HepG2 (cell line): Measurements from ENCODE around the gene CD248. TPM values are rescaled to one million over a fixed set of nuclear protein-coding genes. Genes with fewer than 3 reads are reported as not detected.

Experiments used
- CSRNP1 ChIP-seq: sonication (generic); formaldehyde crosslinking; IDR thresholded peaks from 2 replicates; pipeline ENCODE4 v1.8.1; 2023; ENCODE audit warnings: mild to moderate bottlenecking, missing genetic modification reagents
- CTCF ChIP-seq: sonication (generic); formaldehyde crosslinking; IDR thresholded peaks from 2 replicates; pipeline ENCODE4 v1.5.0; 2020; ENCODE audit warnings: mild to moderate bottlenecking, missing genetic modification reagents, moderate library complexity
- ETV5 ChIP-seq: IDR thresholded peaks from 2 replicates; pipeline ENCODE4 v1.6.1; 2018; ENCODE audit warnings: missing biosample characterization, missing genetic modification reagents, inconsistent platforms, borderline replicate concordance
- GATAD2A ChIP-seq: IDR thresholded peaks from 2 replicates; pipeline ENCODE4 v1.6.1; 2016
- GMEB2 ChIP-seq: IDR thresholded peaks from 2 replicates; pipeline ENCODE4 v1.6.1; 2016; ENCODE audit warnings: missing biosample characterization, missing genetic modification reagents, low read depth
- HMG20B ChIP-seq: conservative IDR thresholded peaks from 2 replicates; pipeline ENCODE4 v1.6.1; 2016; ENCODE audit warnings: missing genetic modification reagents, missing compliant biosample characterization
- IKZF5 ChIP-seq: IDR thresholded peaks from 2 replicates; pipeline ENCODE4 v1.6.1; 2018; ENCODE audit warnings: missing genetic modification reagents, mild to moderate bottlenecking, missing compliant biosample characterization
- KDM1A ChIP-seq: IDR thresholded peaks from 2 replicates; pipeline ENCODE4 v1.6.1; 2016; ENCODE audit warnings: missing compliant biosample characterization
- MXD4 ChIP-seq: IDR thresholded peaks from 2 replicates; pipeline ENCODE4 v1.6.1; 2016; ENCODE audit warnings: mild to moderate bottlenecking, missing biosample characterization, missing genetic modification reagents
- NAIF1 ChIP-seq: sonication (generic); formaldehyde crosslinking; IDR thresholded peaks from 2 replicates; pipeline ENCODE4 v1.5.0; 2020; ENCODE audit warnings: mild to moderate bottlenecking, missing genetic modification reagents, borderline replicate concordance
- PHB2 ChIP-seq: fragments of 450-650 bp; IDR thresholded peaks from 2 replicates; pipeline ENCODE4 v1.6.1; 2018; ENCODE audit not compliant: partially characterized antibody
- SETDB1 ChIP-seq: sonication (generic); formaldehyde crosslinking; IDR thresholded peaks from 2 replicates; pipeline ENCODE4 v1.5.1; 2020; ENCODE audit warnings: missing genetic modification reagents, mild to moderate bottlenecking, borderline replicate concordance
- SP2 ChIP-seq: sonication (generic); formaldehyde crosslinking; IDR thresholded peaks from 2 replicates; pipeline ENCODE4 v1.5.1; 2020; ENCODE audit warnings: mild to moderate bottlenecking, missing genetic modification reagents
- SRF ChIP-seq: IDR thresholded peaks from 2 replicates; pipeline ENCODE4 v1.6.1; 2011; ENCODE audit warnings: mild to moderate bottlenecking, low read depth, low read length, moderate library complexity
- SSRP1 ChIP-seq: IDR thresholded peaks from 2 replicates; pipeline ENCODE4 v1.6.1; 2016; ENCODE audit warnings: control low read depth
- TAF1 ChIP-seq: sonication (generic); formaldehyde crosslinking; IDR thresholded peaks from 2 replicates; pipeline ENCODE4 v1.4.0; 2020; ENCODE audit warnings: missing genetic modification reagents
- TIGD3 ChIP-seq: sonication (generic); formaldehyde crosslinking; IDR thresholded peaks from 2 replicates; pipeline ENCODE4 v1.5.1; 2020; ENCODE audit warnings: mild to moderate bottlenecking, missing genetic modification reagents, borderline replicate concordance
- ZFY ChIP-seq: sonication (generic); formaldehyde crosslinking; IDR thresholded peaks from 2 replicates; pipeline ENCODE4 v1.4.0; 2020; ENCODE audit warnings: missing genetic modification reagents
- ZMAT5 ChIP-seq: sonication (generic); formaldehyde crosslinking; IDR thresholded peaks from 2 replicates; pipeline ENCODE4 v1.5.0; 2020; ENCODE audit warnings: mild to moderate bottlenecking, low read depth, missing genetic modification reagents, borderline replicate concordance
- ZNF121 ChIP-seq: sonication (generic); formaldehyde crosslinking; IDR thresholded peaks from 2 replicates; pipeline ENCODE4 v1.5.0; 2020; ENCODE audit warnings: mild to moderate bottlenecking, missing genetic modification reagents
- ZNF264 ChIP-seq: sonication (generic); formaldehyde crosslinking; IDR thresholded peaks from 2 replicates; pipeline ENCODE4 v1.4.0; 2020; ENCODE audit warnings: missing genetic modification reagents
- ZNF720 ChIP-seq: sonication (generic); formaldehyde crosslinking; IDR thresholded peaks from 2 replicates; pipeline ENCODE4 v1.4.0; 2020; ENCODE audit warnings: missing genetic modification reagents
- ZSCAN31 ChIP-seq: sonication (generic); formaldehyde crosslinking; IDR thresholded peaks from 2 replicates; pipeline ENCODE4 v1.5.0; 2020; ENCODE audit warnings: low read depth, mild to moderate bottlenecking, missing genetic modification reagents
- polyA plus RNA-seq, 8 experiments: library from polyadenylated mRNA; depleted of rRNA in 3 of 8; stranded (reverse) in 7 of 8; unstranded in 1 of 8; fragments of >200 nt; fragmentation: Illumina TruSeq in 4 of 8; extraction: Trizol in 4 of 8; gene quantifications; 2 replicates each; pipeline versions ENCODE4 v1.2.1 to v1.2.3, GENCODE V29; 2011 to 2016; ENCODE audit warnings: low read depth in 4 of 8, missing spikeins in 1 of 8, mixed read lengths in 1 of 8; ENCODE audit not compliant: insufficient read depth in 1 of 8
- total RNA-seq, 5 experiments: library from RNA; depleted of rRNA; stranded (reverse); fragments of >200 nt; fragmentation: Illumina TruSeq; extraction: Trizol; gene quantifications; 2 replicates each; pipeline ENCODE4 v1.2.3, GENCODE V29; 2016; ENCODE audit warnings: low read depth in 1 of 5

The CD248 gene
- total and polyA plus RNA-seq, 2 of the 13 experiments (the other 11 are each of a cell fraction or from before 2014, with no cell fraction given): 0.25 to 0.35 TPM

- no peak for TF ChIP-seq TAF1
- TF ChIP-seq ZFY (CRISPR knock-in tag): peak; percentile 58
- TF ChIP-seq TIGD3: no peak
- TF ChIP-seq GMEB2 (CRISPR knock-in tag): no peak
- peak; percentile 98 for TF ChIP-seq CTCF (CRISPR knock-in tag)
- TF ChIP-seq NAIF1 (CRISPR knock-in tag): no peak
- peak; percentile 90 for TF ChIP-seq MXD4 (CRISPR knock-in tag)
- TF ChIP-seq ZSCAN31 (CRISPR knock-in tag): no peak
- TF ChIP-seq ZNF720: no peak
- TF ChIP-seq ZMAT5 (CRISPR knock-in tag): no peak
- no peak for TF ChIP-seq ZNF121
- no peak for TF ChIP-seq PHB2
- peak; percentile 99 for TF ChIP-seq IKZF5 (CRISPR knock-in tag)
- no peak for TF ChIP-seq SETDB1 (CRISPR knock-in tag)
- TF ChIP-seq ZNF264: no peak
- no peak for TF ChIP-seq SSRP1 (CRISPR knock-in tag)
- TF ChIP-seq CSRNP1 (CRISPR knock-in tag): no peak
- no peak for TF ChIP-seq KDM1A (CRISPR knock-in tag)
- no peak for TF ChIP-seq ETV5 (CRISPR knock-in tag)
- TF ChIP-seq HMG20B (CRISPR knock-in tag): no peak
- no peak for TF ChIP-seq SP2 (CRISPR knock-in tag)
- TF ChIP-seq SRF: no peak
- TF ChIP-seq GATAD2A (CRISPR knock-in tag): no peak
Measured at GRCh38 chr11:66282468-66283455, 34.1 kb downstream of the CD248 start (continued).
